ENCODE data around the gene GOLT1B.

The GOLT1B gene

GRCh38 chr12:21523148-21523547 lies 21.6 kb downstream of the GOLT1B start:
- no peak for DNase-seq (ENCODE audit: low read depth in 3 of 3)

GRCh38 chr12:21526053-21526452 lies 24.5 kb downstream of the GOLT1B start, which contains the start of gene SPX:
TSS of gene SPX (plus strand) at chr12:21526296. CDS start at chr12:21526473, 177 bp downstream.
- DNase-seq (ENCODE audit: low read depth in 3 of 3), result no peak

GRCh38 chr12:21526721-21527345 lies 25.2 kb downstream of the GOLT1B start:
- DNase-seq (ENCODE audit: low read depth in 3 of 3), result no peak

DNA sequence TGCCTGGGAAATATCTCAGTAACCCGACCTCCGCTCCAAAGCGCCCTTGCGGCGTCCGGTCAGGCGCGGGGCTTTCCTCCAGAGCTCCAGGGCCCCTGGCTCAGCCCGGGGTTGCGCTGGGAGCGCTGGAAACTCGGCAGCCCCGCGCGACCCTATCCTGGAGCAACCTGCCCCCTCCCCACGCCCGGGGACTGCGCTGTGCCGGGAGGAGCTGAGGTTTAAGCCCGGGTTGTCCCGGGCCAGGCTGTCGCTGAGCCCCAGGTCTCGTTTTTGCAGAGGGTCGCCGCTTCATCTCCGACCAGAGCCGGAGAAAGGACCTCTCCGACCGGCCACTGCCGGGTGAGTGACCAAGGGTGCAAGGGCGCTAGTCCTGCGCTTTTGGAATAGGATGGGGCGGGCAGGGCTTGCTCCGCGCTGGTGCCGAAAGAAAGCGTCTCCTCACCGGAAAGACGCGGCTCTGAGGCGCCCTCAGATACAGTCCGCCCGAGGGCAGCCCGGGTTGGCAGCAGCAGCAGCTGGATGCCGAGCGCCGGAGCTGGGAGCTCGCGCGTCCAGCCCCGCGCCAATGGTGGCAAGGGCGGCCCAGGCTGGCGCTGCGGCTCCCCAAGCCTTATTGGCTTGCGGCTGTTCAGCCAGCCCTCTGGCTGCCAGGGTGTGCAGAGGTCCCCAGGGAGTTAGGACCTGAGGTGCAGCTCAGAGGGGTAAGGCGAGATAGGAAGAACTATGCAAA lies 26.0 kb downstream of the GOLT1B start:
- peak; percentile 31 to 59 (median 32) for DNase-seq (ENCODE audit: low read depth in 3 of 3)

GRCh38 chr12:21528953-21529352 lies 27.4 kb downstream of the GOLT1B start:
- DNase-seq (ENCODE audit: low read depth in 3 of 3), result no peak

- no peak for DNase-seq (ENCODE audit: low read depth in 3 of 3)
Observed at GRCh38 chr12:21529456-21529855, 27.9 kb downstream of the GOLT1B start.

GRCh38 chr12:21538061-21538653 lies 36.6 kb downstream of the GOLT1B start:
- no peak for DNase-seq (ENCODE audit: low read depth in 3 of 3)

DNA sequence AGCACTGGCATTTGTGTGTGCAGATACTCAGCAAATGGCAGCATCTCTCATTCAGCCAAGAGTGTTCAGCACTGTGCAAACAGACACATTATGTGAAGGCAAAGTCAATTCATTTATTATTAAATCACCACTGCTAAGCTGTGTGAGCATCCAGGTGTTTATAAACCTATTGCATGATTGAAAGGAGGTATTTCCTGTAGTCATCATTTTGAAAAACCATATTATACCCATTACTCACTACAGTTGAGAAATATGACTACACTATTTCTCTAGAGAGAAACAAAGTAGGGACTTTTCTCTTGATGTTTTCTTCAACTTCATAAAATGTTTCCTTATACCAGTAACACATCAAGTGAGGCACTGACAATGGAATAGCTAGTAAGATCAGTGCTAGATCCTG lies 38.2 kb downstream of the GOLT1B start:
- no peak for DNase-seq (ENCODE audit: low read depth in 3 of 3)

GRCh38 chr12:21541773-21542172 lies 40.2 kb downstream of the GOLT1B start:
- DNase-seq (ENCODE audit: low read depth in 3 of 3), result no peak

DNA sequence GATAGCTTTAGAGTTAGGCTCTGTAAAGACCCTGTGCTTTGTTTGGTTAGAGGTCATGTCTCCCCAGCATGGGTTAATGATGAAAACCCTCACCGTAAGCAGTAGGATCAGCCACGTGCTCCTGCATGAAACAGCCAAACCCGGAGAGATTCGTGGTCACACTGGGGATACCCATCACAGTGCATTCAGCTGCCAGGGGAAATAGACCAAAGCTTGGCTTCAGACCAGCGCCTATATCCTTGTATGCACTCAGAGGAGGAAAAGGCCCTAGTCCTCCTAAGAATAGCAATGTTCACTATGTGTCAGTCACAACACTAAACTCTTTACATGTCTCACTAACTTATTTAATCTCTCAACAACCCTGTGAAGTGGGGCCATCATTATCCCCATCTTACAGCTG lies 40.8 kb downstream of the GOLT1B start:
- no peak for DNase-seq (ENCODE audit: low read depth in 3 of 3)

- no peak for DNase-seq (ENCODE audit: low read depth in 3 of 3)
Observed at GRCh38 chr12:21543151-21543550, 41.6 kb downstream of the GOLT1B start.

DNA sequence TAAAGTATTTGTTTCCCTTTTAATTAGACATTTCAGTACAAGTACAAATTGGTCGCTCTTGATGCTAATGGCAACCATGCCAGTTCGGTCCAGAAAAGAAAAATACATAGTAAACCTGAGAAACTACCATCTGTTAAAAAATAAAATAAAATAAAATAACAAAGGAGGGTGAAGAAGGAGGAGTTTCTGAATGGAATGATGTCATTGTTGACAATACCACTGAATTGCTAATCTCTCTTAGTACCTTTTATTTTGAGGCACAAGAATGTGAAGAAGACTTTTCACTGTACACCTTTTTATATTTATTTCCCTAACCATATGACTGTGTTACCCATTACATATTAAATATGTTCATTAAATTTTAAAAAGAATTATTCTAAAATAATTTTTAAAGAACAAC lies 44.0 kb downstream of the GOLT1B start:
- no peak for DNase-seq (ENCODE audit: low read depth in 3 of 3)

DNA sequence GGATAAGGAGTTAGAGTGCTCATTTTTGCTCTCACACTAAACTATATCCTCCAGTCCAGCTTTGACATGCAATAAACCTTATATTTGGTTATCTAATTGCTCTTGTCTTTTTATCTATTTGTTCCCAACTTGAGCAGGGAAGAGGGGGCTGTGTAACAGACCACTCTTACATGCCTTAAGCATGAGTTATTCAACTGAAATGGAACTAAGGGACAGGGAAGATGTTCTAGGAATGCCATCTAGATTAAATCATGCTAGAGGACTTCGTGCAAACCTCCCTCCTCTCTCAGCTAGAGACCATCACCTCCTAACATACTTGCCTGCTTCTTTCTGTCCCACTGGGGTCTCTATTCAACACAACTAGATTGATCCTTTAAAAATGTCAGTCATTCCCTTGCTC lies 45.1 kb downstream of the GOLT1B start:
- no peak for DNase-seq (ENCODE audit: low read depth in 3 of 3)

- DNase-seq (ENCODE audit: low read depth in 3 of 3), result peak in 1 of 3 experiments; percentile 16
Observed at GRCh38 chr12:21547437-21547836, 45.8 kb downstream of the GOLT1B start.

GRCh38 chr12:21551841-21552465 lies 50.4 kb downstream of the GOLT1B start:
- no peak for DNase-seq (ENCODE audit: low read depth in 3 of 3)

DNA sequence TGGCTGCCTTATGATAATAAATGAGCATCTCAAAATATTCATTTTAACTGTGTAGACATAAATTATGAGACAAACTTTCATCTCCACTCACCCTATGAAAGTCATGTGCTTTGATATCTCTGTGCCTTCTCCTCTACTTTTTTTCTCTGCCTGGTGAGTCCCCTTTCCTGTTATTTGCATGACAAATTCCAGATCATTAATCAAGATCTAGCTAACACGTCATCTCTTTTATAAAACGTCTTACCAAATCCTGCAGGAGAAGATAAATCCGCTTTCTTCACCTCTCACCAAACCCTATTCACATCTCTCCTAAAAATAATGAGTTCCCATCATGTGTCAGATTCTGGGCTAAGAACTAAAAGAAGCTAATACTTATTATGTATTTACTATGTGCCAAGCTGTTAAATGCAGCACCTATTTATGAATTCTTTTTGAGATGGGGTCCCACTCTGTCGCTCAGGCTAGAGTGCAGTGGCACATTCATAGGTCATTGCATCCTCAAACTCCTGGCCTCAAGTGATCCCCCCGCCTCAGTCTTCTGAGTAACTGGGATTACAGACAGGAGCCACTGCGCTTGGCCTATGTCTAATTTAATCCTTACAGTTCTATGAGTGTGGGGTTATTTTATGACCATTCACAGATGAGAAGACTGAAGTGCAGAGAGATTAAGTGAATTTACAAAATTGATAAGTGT lies 51.2 kb downstream of the GOLT1B start:
- no peak for DNase-seq (ENCODE audit: low read depth in 3 of 3)

DNA sequence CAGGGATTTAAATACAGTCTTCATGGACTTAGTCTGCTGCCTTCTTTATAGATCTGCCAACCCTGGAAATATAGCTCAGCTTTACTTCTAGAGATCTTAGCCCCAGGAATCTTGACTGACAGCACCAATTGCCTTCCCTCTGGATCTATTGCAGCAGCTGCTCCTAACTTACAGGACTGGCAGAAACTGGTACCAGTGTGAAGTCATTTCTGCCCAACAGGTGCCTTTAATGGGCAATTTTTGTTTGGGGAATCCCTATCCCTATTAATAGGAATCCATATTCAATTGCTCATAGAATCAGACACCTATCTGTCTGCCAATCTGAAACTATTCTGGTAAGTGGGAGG lies 51.7 kb downstream of the GOLT1B start:
- no peak for DNase-seq (ENCODE audit: low read depth in 3 of 3)

DNA sequence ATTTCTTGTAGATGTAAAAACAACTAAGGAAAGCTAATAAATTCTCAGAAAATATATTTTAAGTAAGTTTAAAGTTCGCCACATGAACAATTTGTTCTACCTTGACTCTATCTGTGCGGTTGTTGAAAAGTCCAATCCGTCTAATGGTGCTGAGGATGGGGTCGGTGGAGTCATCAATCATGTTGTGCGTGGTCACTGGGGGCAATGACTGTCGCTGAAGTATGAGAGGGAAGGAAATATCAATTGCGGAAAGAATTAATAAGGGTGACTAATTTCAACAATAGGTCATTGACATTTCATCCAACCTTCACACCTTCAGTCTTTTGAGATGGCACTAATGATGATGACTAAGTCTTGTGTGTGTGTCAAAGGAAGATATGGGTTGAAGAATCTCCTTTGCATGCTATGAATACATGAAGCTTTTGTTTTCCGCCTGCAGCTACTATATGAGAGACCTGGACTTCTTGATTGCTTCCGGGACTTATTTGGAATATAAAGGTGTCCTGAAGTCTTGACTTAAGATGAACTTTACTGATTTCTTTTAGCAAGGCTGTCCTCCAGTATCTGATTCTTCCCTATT lies 56.6 kb downstream of the GOLT1B start:
- DNase-seq (ENCODE audit: low read depth in 3 of 3), result no peak

DNA sequence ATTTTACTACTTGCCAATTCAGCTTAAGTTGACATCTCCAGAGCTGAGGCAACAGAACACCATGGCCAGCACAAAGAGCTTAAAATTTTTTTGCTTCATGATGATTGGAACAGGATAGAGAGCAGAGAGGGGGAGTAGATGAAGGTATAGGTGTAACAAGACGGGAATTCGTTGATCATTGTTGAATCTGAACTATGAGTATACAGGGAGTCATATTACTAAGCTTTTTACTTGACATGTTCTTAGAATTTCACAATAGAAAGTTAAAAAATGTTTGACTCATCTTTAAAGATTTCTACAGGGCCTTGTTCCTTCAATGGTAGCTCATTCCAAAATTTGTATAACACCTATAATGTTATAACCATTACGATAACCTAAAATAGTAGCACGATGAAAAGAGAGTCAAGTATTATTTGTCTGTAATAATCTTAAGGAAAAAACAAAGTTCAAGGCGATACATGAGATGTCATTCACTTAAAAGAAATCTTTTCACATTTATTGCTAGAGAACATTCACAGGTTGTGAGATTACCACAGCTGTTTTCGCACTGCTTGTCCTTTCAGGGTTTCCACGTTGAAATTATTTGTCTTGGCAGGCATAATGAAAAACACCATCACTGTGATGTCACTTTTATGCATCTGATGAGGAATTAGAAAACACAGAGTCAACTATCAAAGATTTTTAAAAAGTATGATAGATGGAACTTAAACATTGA lies 58.4 kb downstream of the GOLT1B start:
- no peak for DNase-seq (ENCODE audit: low read depth in 3 of 3)

GRCh38 chr12:21561158-21561557 lies 59.6 kb downstream of the GOLT1B start:
- no peak for DNase-seq (ENCODE audit: low read depth in 3 of 3)

- no peak for DNase-seq (ENCODE audit: low read depth in 3 of 3)
Observed at GRCh38 chr12:21562859-21563258, 61.3 kb downstream of the GOLT1B start.

Data from stimulated activated CD4-positive, alpha-beta T cell treated with anti-CD3 and anti-CD28 coated beads, TNF-alpha, amount 100 ng/mL, for 24 hours (primary cell).